Muscle of leg (tissue), 11 donors: ENCODE data around the gene DPH6. TPM values are rescaled to one million over a fixed set of nuclear protein-coding genes. Genes with fewer than 3 reads are reported as not detected.

Source experiments
- DNase-seq: peaks from one replicate; pipeline ENCODE4 v3.0.0; 2013
- H3K27ac ChIP-seq: one replicate; pipeline ENCODE4 v1.5.1; 2013; ENCODE audit warnings: mild to moderate bottlenecking, low read length, control low read depth
- H3K27me3 ChIP-seq: one replicate; pipeline ENCODE4 v1.6.1; 2013; ENCODE audit warnings: low read length; ENCODE audit not compliant: control insufficient read depth, insufficient read depth
- H3K36me3 ChIP-seq: one replicate; pipeline ENCODE4 v1.6.1; 2013; ENCODE audit warnings: low read length; ENCODE audit not compliant: control insufficient read depth, insufficient read depth
- H3K4me1 ChIP-seq: one replicate; pipeline ENCODE4 v1.6.1; 2013; ENCODE audit warnings: low read length; ENCODE audit not compliant: control insufficient read depth, insufficient read depth
- H3K4me3 ChIP-seq: one replicate; pipeline ENCODE4 v1.5.1; 2013; ENCODE audit warnings: low read length, control low read depth
- H3K9me3 ChIP-seq: replicated peaks from 2 replicates; pipeline ENCODE4 v1.6.1; 2013; ENCODE audit warnings: low read depth, low read length; ENCODE audit not compliant: control insufficient read depth
- WGBS: methylation state at CpG from one replicate; pipeline ENCODE4 v1.1.5; 2013; ENCODE audit warnings: missing lambda C conversion rate; ENCODE audit not compliant: insufficient coverage; 5-methylcytosine and 5-hydroxymethylcytosine counted together
- polyA plus RNA-seq, 8 donors: library from polyadenylated mRNA; unstranded; fragments of 120-200 nt; gene quantifications; one replicate each; pipeline versions ENCODE4 v1.2.1 to v1.2.3, GENCODE V29; 2013; ENCODE audit warnings: inconsistent platforms in 1 of 8, low replicate concordance in 1 of 8; ENCODE audit not compliant: insufficient read length in 8 of 8, insufficient read depth in 1 of 8
- total RNA-seq: library from RNA; stranded (reverse); fragments of 120-200 nt; gene quantifications from one replicate; pipeline ENCODE4 v1.2.4, GENCODE V29; 2013

DPH6 gene
- total and polyA plus RNA-seq, 9 donors: 9.8 to 23.1 (median 15.2) TPM

DNA sequence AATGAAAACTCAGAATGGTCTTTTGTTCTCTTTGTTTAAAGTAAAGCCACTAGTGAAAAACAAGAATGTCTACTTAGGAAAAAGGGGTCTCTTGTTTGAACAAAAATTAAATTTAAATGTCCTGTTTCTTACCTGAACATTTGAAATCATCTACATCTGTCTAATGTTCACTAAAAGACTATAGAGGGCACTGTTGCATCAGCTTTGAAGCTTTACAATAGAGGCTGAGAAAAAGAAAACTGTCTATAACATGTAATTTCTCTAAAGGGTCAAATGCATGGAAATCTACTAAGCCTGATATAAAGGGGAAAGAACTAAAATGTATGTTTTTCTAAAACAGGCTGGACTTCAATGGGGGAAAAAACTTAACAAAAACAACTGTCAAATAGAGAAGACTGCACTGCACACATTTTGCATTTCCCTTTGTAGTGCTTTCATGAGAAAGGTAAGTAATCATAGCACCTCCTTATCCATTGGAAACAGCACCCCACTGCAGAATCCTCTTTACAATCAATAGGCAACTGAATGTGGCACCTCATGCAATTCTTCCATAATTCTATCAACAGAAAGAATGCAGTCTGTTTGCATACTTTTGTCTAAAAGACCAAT is 26.3 kb downstream of the DPH6 start:
- no peaks in the 10 kb centered on the region for H3K4me1 ChIP-seq
- H3K9me3 ChIP-seq: no peaks in the 10 kb centered on the region
- no peaks in the 10 kb centered on the region for H3K27me3 ChIP-seq
- H3K36me3 ChIP-seq: no peaks in the 10 kb centered on the region
- H3K27ac ChIP-seq: no peak overlapping the region
- no peak overlapping the region for H3K4me3 ChIP-seq
- DNase-seq: peak; percentile 78

GRCh38 chr15:35519052-35519451 is 26.9 kb downstream of the DPH6 start:
- Histone ChIP-seq H3K27me3 (no peaks in the 10 kb centered on the region), H3K9me3 (no peaks in the 10 kb centered on the region), H3K4me1 (no peaks in the 10 kb centered on the region), H3K36me3 (no peaks in the 10 kb centered on the region), H3K27ac (no peak overlapping the region), H3K4me3 (no peak overlapping the region)
- DNase-seq: no peak
- no CpG with 5 or more reads among the region's 1 CpG for whole genome bisulfite sequencing

- no peaks in the 10 kb centered on the region for H3K9me3 ChIP-seq
- no peak overlapping the region for H3K4me3 ChIP-seq
- H3K27me3 ChIP-seq: no peaks in the 10 kb centered on the region
- DNase-seq: no peak
- H3K27ac ChIP-seq: no peak overlapping the region
- H3K36me3 ChIP-seq: no peaks in the 10 kb centered on the region
- H3K4me1 ChIP-seq: no peaks in the 10 kb centered on the region
These were observed 31.2 kb downstream of the DPH6 start for GRCh38 chr15:35514759-35515158.

DNA sequence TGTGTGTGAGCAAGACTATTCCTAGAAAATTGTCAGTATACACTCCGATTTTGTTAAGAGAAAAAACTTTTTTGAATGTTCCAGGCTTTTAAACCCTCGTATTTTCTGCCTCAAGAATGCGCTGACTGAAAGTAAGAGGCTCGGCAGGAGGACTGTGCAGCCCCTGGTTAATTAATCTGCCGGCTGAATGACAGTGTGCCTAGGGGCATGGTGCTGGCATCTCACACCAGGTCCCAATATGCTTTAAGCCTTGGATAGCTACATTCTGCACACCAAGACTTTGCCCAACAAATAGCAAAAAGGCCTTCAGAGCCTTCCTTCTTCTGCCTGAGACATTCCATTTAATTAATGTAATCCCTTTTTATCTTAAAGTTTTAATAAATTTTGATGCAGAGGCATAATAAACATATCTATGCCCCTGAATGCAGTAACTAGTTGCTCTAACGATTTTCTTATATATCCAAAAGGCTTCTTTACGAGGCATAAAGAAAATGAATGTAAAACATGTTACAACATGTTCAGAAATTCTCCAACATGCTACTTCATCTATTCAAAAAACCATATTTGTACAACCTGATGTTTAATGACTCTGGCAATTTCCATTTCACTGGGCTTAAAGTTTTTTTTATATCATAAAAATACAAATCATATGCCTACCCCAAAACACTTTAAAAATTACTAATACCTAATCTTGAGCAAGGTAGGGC is 37.9 kb downstream of the DPH6 start:
- H3K36me3 ChIP-seq: no peaks in the 10 kb centered on the region
- H3K4me1 ChIP-seq: no peaks in the 10 kb centered on the region
- H3K27ac ChIP-seq: no peak overlapping the region
- no peak overlapping the region for H3K4me3 ChIP-seq
- no peaks in the 10 kb centered on the region for H3K9me3 ChIP-seq
- no peaks in the 10 kb centered on the region for H3K27me3 ChIP-seq
- DNase-seq: no peak
- WGBS: 92% methylated on average over 5 of the region's 7 CpGs

GRCh38 chr15:35506272-35506870 is 39.6 kb downstream of the DPH6 start:
- DNase-seq: no peak
- H3K4me1 ChIP-seq: no peaks in the 10 kb centered on the region
- WGBS: 0% methylated on average over 1 of the region's 5 CpGs
- no peak overlapping the region for H3K4me3 ChIP-seq
- no peak overlapping the region for H3K27ac ChIP-seq
- H3K9me3 ChIP-seq: no peaks in the 10 kb centered on the region
- H3K36me3 ChIP-seq: no peaks in the 10 kb centered on the region
- H3K27me3 ChIP-seq: no peaks in the 10 kb centered on the region

GRCh38 chr15:35505809-35506208 is 40.2 kb downstream of the DPH6 start:
- DNase-seq: peak; percentile 29
- no peaks in the 10 kb centered on the region for H3K36me3 ChIP-seq
- no peaks in the 10 kb centered on the region for H3K27me3 ChIP-seq

DNA sequence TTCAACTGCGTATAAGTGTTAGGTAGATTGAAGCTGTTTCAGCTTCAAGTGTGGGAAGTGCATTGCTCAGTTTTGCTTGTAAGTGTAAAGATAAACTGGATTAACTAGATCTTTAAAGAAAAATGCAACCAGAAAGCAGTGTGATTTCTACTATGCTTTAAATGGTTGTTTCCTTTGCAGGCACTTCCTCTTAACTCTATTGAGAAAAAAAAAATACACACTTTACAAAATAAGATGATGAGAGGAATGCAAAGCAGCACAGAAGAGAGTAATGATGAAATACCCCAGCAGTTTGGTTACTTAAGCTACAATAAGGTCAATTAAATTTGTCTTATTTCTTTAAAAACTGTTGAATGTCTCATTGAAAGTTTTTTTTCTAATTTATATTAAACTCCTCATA is 40.8 kb downstream of the DPH6 start:
- H3K4me1 ChIP-seq: no peaks in the 10 kb centered on the region
- WGBS: no CpG with 5 or more reads among the region's 1 CpG
- no peak overlapping the region for H3K27ac ChIP-seq
- no peaks in the 10 kb centered on the region for H3K27me3 ChIP-seq
- H3K9me3 ChIP-seq: no peaks in the 10 kb centered on the region
- H3K36me3 ChIP-seq: no peaks in the 10 kb centered on the region
- no peak overlapping the region for H3K4me3 ChIP-seq
- no peak for DNase-seq

More at GRCh38 chr15:35505809-35506208, 40.2 kb downstream of the DPH6 start:
- Histone ChIP-seq H3K4me3 (no peak overlapping the region), H3K27ac (no peak overlapping the region), H3K4me1 (no peaks in the 10 kb centered on the region), H3K9me3 (no peaks in the 10 kb centered on the region)

DNA sequence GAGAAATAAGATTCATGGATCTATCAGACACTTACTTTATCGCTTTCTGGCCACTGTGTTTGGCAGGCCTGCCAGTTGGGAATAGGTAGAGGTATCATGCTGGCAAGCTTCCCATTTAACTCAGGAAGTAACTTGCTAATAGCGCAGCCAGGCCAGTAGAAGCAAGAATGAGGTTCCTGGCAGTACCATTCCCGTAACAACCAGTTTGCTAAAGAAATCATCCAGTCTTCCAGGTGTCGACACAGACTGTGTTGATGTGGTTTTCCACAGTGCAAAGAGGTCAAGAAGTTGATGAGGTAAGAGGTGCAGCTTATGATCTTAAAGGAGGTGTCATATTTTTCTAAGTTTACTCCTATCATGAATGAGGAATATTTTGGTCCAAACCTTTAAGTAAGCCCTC is 46.2 kb downstream of the DPH6 start:
- Histone ChIP-seq H3K27me3 (no peaks in the 10 kb centered on the region), H3K36me3 (no peaks in the 10 kb centered on the region), H3K4me1 (no peaks in the 10 kb centered on the region), H3K27ac (no peak overlapping the region), H3K9me3 (no peaks in the 10 kb centered on the region), H3K4me3 (no peak overlapping the region)
- WGBS: no CpG with 5 or more reads among the region's 4 CpGs
- DNase-seq: no peak

GRCh38 chr15:35496585-35496984 is 49.4 kb downstream of the DPH6 start:
- H3K36me3 ChIP-seq: no peaks in the 10 kb centered on the region
- no peaks in the 10 kb centered on the region for H3K4me1 ChIP-seq
- H3K27ac ChIP-seq: no peak overlapping the region
- no peak overlapping the region for H3K4me3 ChIP-seq
- no peak for DNase-seq
- H3K27me3 ChIP-seq: no peaks in the 10 kb centered on the region
- H3K9me3 ChIP-seq: no peaks in the 10 kb centered on the region

- no peaks in the 10 kb centered on the region for H3K36me3 ChIP-seq
- H3K4me1 ChIP-seq: no peaks in the 10 kb centered on the region
- no CpG with 5 or more reads among the region's 3 CpGs for WGBS
- H3K4me3 ChIP-seq: no peak overlapping the region
- H3K27ac ChIP-seq: no peak overlapping the region
- DNase-seq: no peak
- H3K9me3 ChIP-seq: no peaks in the 10 kb centered on the region
- no peaks in the 10 kb centered on the region for H3K27me3 ChIP-seq
These were observed 50.9 kb downstream of the DPH6 start for GRCh38 chr15:35495080-35495479.
